COLO668 (cell line): ENCODE results near the gene CEACAM6.
A peak's percentile ranks its signal among the peaks of the same experiment; 100 is the strongest.

ENCODE experiments used
- DNase-seq: peaks from one replicate; lab custom pipeline; 2025; ENCODE audit not compliant: unreplicated experiment; lab: John Stamatoyannopoulos, UW

CEACAM6 gene

DNA sequence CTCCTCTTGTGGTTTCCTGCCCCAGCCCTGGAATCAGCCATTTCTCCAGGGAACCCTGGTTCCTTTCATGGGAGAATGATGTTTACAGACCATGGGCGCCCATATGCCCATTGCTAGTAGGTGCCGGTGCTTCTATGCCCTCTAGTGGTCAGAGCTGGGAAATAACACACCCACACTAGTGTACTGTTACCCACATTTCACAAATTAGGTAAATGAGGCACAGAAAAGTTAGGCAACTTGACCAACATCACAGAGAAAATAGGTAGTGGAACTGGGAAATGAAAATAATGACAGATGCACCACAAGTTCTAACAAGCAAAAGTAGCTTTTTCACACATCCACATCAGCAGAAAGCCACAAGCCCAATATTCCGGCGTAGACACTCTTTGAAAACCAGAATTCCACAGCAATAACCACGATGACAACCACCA, 39.7 kb downstream of the CEACAM6 start:
- DNase-seq: peak; percentile 60

DNA sequence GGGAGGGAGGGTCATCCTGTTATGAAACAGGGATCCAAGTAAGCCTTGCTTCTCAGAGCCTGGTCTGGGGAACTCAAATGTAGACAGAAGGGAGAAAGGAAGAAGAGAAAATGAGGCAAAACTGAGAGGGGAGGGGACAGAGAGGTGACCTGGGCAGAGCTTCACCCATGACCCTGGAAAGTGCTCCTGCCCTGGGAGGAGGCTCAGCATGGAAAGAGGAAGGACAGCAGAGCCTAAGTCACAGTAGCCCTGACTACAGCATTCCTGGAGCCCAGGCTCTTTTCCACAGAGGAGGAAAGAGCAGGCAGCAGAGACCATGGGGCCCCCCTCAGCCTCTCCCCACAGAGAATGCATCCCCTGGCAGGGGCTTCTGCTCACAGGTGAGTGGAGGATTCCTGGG, 41.0 kb downstream of the CEACAM6 start, which contains the start of gene CEACAM3:
Gene CEACAM3 (plus strand): TSS at position 226 of the 400 bp plus-strand sequence. CDS start 91 bp downstream, at position 317.
- no peak for DNase-seq

DNA sequence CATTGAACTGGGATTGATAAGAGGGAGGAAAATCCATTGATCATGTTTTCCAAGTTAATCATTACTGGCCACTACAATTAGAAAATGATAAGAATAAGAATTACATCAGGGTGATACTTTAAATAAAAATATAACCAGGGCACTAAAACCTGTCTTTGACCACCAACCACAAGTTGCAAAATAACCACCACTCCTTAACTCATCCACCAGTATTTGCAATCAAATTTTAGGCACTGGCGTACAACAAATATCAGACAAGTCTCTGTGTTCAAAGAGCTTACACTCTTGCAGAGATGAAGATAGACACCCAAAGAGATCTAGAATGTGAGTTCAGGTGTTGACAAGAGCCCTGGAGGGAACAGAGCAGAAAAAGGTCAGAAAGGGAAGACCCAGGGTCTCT, 41.6 kb downstream of the CEACAM6 start:
- no peak for DNase-seq

DNA sequence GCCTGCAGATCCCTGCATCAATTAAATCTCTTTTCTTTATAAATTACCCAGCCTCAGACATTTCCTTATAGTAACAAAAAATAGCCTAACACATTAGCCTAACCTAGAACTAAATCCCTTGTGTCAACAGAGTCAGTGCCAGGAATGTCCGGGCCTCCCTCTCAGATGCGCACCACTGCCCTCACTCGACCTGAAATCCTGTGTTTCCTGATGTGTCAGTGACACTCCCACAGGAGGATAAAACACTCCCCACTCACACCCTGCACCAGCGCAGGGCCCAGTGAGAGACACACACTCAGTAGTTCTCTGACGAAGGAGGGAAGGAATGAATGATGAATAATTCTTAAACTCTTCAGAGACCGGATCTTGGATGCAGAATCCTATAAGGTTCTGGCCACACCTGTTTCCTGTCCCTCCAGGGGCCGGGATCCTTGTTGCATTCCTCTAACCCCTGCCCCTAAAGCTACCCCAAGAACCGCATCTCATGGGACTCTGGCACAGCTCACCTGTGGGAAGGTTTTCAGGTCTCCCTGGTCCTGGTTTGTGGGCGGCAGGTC, 44.2 kb downstream of the CEACAM6 start:
- DNase-seq: peak; percentile 67

DNA sequence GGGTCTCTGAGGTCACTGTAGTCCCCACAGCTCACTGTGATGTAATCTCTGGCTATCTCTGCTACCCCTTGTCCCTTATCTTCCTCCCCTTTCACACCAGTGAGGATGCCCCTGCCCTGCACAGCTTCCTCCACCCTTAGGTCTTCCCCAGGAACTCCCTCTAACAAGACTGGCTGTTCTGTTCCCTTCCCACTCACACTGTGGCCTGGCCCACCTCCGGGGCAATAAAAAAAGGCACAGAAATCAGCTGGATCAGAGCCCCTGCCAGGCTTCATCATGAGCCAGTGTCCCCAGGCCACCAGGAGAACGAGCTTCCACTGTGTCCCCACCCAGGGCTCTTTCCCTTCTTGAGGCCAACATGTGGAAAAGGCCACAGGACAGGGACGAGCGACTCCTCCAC, 45.7 kb downstream of the CEACAM6 start:
- DNase-seq: no peak

DNA sequence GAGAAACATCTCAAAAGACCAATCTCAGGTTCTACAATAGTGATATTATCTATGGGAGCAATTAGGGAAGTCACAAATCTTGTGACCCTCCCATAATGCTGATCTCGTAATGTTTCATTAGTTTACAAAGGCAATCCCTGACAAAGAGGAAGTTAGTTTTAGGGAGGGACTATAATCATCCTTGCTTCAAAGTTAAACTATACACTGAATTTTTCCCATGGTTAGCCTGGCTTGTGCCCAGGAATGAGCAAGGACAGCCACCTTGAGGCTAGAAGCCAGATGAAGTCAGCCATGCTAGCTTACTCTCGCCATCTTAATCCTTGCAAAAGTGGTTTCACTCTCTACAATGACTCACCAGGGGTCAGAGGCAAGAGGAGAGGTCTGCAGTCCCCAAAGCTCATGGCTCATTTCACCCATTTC, 46.5 kb downstream of the CEACAM6 start:
- DNase-seq: no peak

DNA sequence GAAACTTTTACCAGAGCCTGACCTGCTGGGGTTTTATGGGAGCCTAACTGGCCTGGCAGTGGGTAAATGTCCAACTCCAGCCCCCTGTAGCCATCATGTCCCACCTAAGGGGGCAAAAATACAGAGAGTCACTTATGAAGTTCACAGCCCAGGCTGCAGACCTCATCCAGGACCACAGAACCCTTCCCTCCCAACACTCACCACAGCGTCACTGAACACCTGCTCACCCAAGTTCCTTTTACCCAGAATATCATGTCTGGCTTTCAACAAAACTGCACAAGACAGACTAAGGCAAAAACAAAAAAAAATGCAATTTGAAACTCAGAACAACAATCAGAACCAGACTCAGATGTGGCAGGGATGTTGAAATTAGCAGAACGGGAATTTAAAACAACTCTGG, 47.4 kb downstream of the CEACAM6 start:
- DNase-seq: no peak

DNA sequence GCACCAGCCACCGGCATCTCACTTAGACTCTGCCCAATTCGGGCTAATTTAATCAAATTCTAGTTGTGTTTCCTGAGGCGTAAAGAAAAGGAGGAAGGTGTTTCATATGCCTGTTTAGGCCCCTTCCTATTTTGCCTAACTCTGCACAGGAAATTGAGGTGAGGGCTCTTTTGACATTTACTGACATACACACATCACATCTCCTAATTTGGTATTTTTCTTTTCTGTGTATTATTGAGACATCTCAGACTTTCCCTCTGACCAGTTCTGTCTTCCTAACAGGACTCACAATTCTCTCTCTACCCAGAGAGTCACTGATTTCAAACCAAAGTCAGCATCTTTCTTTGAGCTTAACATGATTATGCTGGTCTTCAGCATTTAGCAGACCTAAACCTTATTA, 49.0 kb downstream of the CEACAM6 start:
- DNase-seq: no peak

DNA sequence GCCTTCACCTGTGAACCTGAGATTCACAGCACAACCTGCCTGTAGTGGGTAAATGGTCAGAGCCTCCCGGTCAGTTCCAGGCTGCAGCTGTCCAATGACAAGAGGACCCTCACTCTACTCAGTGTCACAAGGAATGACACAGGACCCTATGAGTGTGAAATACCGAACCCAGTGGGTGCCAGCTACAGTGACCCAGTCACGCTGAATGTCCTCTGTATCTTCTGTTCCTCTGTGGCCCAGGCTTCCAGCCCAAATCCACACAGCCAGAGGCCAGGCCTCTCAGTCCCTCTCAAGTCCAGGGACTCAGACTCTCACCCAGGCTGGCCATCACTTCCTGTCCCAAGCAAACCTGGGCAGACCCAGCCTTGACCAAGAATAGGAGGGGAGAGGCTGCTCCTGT, 51.8 kb downstream of the CEACAM6 start:
- no peak for DNase-seq

DNA sequence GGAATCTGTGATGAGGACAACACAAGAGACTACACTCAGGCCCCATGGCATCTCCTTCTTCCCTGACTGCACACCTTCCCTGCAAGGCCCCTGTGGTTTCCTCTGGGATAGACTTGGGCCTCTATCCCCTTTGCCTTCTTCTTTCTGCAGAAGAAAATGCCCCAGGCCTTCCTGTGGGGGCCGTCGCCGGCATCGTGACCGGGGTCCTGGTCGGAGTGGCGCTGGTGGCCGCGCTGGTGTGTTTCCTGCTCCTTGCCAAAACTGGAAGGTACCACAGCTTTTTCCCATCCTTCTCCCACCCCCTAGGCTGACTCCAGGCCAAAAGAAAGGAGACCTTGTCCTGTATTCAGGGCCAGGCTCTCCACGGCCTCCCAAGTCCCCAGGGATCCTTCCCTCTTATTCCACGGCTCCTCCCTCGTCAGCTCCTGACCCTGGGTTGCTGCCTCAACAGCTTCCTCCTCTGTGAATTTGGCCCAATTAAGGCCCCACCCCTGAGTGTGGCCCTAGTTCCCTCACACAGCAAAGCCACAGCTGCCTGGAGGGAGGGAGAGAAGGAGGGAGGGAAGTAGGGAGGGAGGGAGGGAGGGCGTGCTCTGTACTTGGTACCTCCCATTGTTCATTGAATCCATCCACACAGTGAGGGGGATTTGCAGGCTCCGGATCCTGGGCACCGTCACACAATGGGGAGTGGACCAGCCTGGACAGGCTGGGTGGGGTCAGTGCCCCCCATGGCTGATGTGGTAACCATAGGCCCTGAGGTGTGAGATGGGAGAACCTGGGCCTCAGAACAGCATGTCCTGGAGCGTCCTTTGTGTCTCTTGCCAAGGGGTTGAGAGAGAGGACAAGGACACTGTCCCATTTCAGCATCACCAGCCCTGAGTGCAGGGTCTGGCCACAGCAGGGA, 53.6 kb downstream of the CEACAM6 start:
- DNase-seq: no peak

DNA sequence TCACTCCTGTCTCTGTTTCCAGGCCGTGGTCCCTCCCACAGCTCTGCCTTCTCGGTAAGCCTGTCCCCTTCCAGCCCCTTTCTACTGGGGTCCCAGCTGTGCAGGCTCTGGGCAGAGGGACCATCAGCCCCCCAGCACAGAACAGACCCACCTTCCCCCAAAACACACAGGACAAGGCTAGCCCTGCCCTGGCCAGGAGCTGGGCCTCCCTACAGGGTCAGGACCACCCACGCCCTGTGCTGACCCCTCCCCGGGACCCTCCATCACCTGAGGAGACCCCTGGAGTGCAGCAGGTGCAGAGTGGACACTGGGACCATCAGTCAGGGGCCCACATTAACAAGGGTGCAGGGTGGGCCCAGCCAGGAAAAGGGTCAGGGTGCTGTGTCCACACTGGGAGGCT, 55.0 kb downstream of the CEACAM6 start:
- DNase-seq: no peak

DNA sequence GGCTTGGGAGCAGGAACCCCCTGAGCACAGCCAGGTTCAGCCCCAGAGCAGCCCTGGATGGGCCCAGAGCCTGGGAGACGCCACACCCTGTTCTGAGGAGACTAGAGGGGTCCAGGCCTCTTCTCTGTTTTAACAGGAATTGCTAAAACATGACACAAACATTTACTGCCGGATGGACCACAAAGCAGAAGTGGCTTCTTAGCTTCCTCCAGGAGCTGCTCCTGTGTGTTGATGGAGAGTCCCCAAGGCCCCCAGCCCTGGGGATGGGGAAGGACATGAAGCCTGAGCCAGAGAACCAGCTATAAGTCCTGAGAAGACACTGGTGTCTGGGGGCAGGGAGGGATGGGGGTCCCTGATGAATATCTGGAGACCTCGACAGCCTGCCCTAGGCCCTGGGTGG, 55.7 kb downstream of the CEACAM6 start:
- no peak for DNase-seq

DNA sequence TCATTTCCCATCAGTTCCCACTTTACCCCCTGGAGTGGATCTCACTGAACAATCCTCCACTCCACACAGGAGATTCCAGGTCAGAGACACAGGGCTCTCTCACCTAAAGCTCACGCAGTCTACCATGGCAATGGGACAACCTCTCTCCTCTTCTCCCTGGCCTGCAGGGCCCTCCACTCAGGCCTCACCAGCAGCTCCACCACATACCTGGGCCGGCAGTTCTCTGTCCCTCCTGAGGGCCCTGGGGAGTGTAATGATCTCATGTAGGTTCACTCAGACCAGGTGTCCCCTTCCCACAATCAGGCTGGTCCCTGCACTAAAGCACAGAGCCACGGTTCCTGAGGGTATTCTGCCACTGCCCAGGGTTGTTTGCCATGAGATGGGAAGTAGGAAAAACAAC, 56.7 kb downstream of the CEACAM6 start:
- DNase-seq: no peak

DNA sequence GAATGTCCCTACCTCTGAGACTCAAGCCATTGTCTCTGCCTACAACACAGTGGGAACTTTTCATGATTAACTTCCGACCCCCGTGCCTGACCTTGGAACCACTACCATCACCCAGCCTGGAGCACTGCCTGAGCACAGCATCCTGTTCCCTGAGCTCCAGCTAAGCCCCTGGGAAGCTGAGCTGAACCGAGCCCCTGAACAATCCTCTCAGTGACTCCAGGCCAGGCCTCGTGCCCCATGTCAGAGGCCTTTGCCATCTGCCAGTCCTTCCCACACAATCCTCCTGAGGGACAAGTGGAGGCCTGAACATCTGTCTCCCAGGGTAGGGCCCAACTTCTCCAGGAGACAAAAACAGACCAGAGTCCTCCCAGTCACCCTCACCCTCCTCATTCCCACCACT, 58.6 kb downstream of the CEACAM6 start:
- no peak for DNase-seq

DNA sequence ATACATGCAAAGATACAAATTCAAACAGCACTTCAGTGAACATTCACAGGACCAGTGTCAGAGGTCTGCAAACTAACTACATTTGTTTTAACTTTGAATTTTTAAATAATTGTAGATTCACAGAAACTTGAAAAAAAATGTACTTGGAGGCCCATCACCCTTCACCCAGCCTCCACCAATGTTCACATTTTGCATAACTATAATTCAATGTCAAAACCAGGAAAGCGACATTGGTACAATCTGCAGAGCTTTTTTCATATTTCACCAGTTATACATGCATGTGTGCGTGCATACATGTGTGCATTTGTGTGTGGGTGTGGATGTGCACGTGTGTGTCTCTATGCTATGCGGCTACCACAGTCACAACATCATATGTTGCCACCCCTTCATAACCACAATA, 60.0 kb downstream of the CEACAM6 start:
- no peak for DNase-seq

DNA sequence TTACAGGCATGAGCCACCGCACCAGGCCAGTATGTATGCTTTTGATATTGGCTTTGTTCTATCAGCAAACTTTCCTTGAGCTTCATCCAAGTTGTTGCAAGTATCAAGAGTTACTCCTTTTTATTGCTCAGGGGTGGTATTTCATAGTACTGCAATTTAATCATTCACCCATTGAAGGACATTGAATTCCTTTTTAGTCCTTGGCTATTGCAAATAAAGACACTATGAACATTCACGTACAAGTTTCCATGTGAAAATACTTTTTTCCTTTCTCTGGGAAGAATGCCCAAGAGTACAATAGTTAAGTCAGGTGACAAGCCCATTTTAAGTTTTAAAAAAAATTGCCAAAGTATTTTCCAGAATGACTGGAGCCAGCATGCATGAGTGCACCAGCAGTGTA, 61.4 kb downstream of the CEACAM6 start:
- no peak for DNase-seq

DNA sequence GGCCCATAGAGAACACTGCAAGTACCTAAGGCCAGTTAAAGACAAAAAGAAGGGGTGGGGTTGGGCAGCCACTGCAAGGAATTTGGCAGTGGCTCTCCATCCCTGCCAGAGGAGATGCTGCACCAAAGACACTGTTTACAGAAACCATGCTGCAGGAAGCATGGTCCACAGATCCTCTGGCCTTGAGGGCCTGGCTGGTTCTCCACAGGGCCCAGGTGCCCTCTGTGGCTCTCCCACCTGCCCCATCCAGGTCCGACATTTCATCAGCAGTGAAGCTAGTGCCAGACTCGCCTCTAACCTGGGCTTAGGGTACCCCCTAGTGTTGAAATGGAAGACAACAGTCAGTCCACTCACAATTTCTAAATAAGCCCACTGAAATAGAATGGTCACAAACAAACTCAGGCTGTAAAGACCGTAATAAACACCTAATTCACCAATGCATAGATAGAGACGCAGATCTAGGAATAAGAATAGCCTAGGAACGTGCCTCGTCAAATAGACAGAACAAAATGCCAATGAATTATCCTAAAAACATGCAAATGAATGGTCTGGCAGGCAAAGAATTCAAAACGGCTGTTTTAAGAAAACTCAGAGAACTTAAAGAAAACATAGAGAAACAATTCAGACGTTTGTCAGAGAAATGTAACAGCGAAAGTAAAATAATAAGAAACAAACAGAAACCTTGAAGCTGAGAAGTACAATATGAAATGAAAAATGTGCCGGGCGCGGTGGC, 65.8 kb downstream of the CEACAM6 start:
- DNase-seq: peak; percentile 64
